ENCODE results near the gene ERICH4. TPM values are rescaled to one million over a fixed set of nuclear protein-coding genes. Genes with fewer than 3 reads are reported as not detected.
"Not testable (repeated sequence)": the region's sequence is repeated elsewhere in the genome, so short reads cannot be mapped to it uniquely, and the experiment has no call there.

Gene ERICH4
- total RNA-seq, 2 experiments from 2014 or later: not detected

GRCh38 chr19:41457241-41457640, 14.3 kb downstream of the ERICH4 start:
- DNase-seq: no peak
- Mint-ChIP-seq H3K9me3 (no peaks in the 10 kb centered on the region), H3K36me3 (no peaks in the 10 kb centered on the region), H3K4me1 (ENCODE audit: low read depth) (peaks cover 15% of the 10 kb centered on the region), H3K27me3 (peaks cover 2% of the 10 kb centered on the region), H3K4me3 (no peak overlapping the region), H3K27ac (peak overlapping the region; percentile 57)
- ChIA-PET POLR2A (interaction anchor here (0.7 to 1.2 kb wide), 3 partner anchors 9 to 438 kb away, joined by 3 to 4 read pairs (median 4); no protein-coding TSS in a partner anchor), CTCF (interaction anchor here (0.9 to 3.4 kb wide), 11 partner anchors 8 to 338 kb away, joined by 3 to 21 read pairs (median 4); no protein-coding TSS in a partner anchor)
- intact Hi-C loops (cut with micrococcal nuclease): no loop called here

- Mint-ChIP-seq H3K27me3 (peaks cover 18% of the 10 kb centered on the region), H3K9me3 (no peaks in the 10 kb centered on the region), H3K4me3 (no peak overlapping the region), H3K4me1 (ENCODE audit: low read depth) (peaks cover 10% of the 10 kb centered on the region), H3K27ac (no peak overlapping the region), H3K36me3 (no peaks in the 10 kb centered on the region)
- CTCF ChIA-PET: no interaction called here
- POLR2A ChIA-PET: no interaction called here
- intact Hi-C loops (cut with micrococcal nuclease): no loop called here
- no peak for DNase-seq
Measured at GRCh38 chr19:41462497-41462896, 19.5 kb downstream of the ERICH4 start.

GRCh38 chr19:41463257-41464256, 20.6 kb downstream of the ERICH4 start:
- Mint-ChIP-seq H3K27me3 (peaks cover 25% of the 10 kb centered on the region), H3K4me3 (peak overlapping the region; percentile 2)
- intact Hi-C loops (cut with micrococcal nuclease); DNase-seq; POLR2A ChIA-PET; H3K36me3 Mint-ChIP-seq; CTCF ChIA-PET; H3K4me1 Mint-ChIP-seq (ENCODE audit: low read depth); H3K27ac Mint-ChIP-seq; H3K9me3 Mint-ChIP-seq: not testable (repeated sequence)

- intact Hi-C loops (cut with micrococcal nuclease): no loop called here
- H3K27ac Mint-ChIP-seq: no peak overlapping the region
- H3K4me3 Mint-ChIP-seq: no peak overlapping the region
- ChIA-PET CTCF (interaction anchor here (1.4 kb wide), 1 partner anchor 28 kb away, joined by 3 read pairs; no protein-coding TSS in a partner anchor), POLR2A (no interaction called here)
- no peak for DNase-seq
- no peaks in the 10 kb centered on the region for H3K9me3 Mint-ChIP-seq
- H3K36me3 Mint-ChIP-seq: no peaks in the 10 kb centered on the region
- peaks cover 41% of the 10 kb centered on the region for H3K27me3 Mint-ChIP-seq
- no peaks in the 10 kb centered on the region for H3K4me1 Mint-ChIP-seq (ENCODE audit: low read depth)
Measured at GRCh38 chr19:41476583-41476982, 33.6 kb downstream of the ERICH4 start.

GRCh38 chr19:41478171-41478570, 35.2 kb downstream of the ERICH4 start:
- intact Hi-C loops (cut with micrococcal nuclease): no loop called here
- ChIA-PET CTCF (interaction anchor here (1.7 kb wide), 1 partner anchor 28 kb away, joined by 6 read pairs; no protein-coding TSS in a partner anchor), POLR2A (no interaction called here)
- Mint-ChIP-seq H3K9me3 (no peaks in the 10 kb centered on the region), H3K4me1 (ENCODE audit: low read depth) (no peaks in the 10 kb centered on the region), H3K27ac (no peak overlapping the region), H3K27me3 (peaks cover 33% of the 10 kb centered on the region), H3K4me3 (no peak overlapping the region), H3K36me3 (no peaks in the 10 kb centered on the region)
- no peak for DNase-seq

- ChIA-PET CTCF (interaction anchor here (1.7 kb wide), 1 partner anchor 29 kb away, joined by 6 read pairs; no protein-coding TSS in a partner anchor), POLR2A (no interaction called here)
- Mint-ChIP-seq H3K9me3 (no peaks in the 10 kb centered on the region), H3K4me1 (ENCODE audit: low read depth) (no peaks in the 10 kb centered on the region), H3K4me3 (no peak overlapping the region), H3K27me3 (peaks cover 33% of the 10 kb centered on the region), H3K36me3 (no peaks in the 10 kb centered on the region), H3K27ac (no peak overlapping the region)
- no peak for DNase-seq
- intact Hi-C loops (cut with micrococcal nuclease): no loop called here
Measured at GRCh38 chr19:41478875-41479756, 36.2 kb downstream of the ERICH4 start.

GRCh38 chr19:41479757-41480191, 36.8 kb downstream of the ERICH4 start:
- POLR2A ChIA-PET: no interaction called here
- intact Hi-C loops (cut with micrococcal nuclease): no loop called here
- H3K27me3 Mint-ChIP-seq: peaks cover 37% of the 10 kb centered on the region
- H3K27ac Mint-ChIP-seq: no peak overlapping the region
- no peaks in the 10 kb centered on the region for H3K4me1 Mint-ChIP-seq (ENCODE audit: low read depth)
- no peaks in the 10 kb centered on the region for H3K36me3 Mint-ChIP-seq
- H3K4me3 Mint-ChIP-seq: no peak overlapping the region
- H3K9me3 Mint-ChIP-seq: no peaks in the 10 kb centered on the region
- no peak for DNase-seq
- CTCF ChIA-PET: interaction anchor here (1.7 kb wide), 1 partner anchor 30 kb away, joined by 6 read pairs; no protein-coding TSS in a partner anchor

GRCh38 chr19:41480336-41480735, 37.4 kb downstream of the ERICH4 start:
- Mint-ChIP-seq H3K27me3 (peaks cover 38% of the 10 kb centered on the region), H3K27ac (no peak overlapping the region), H3K4me1 (ENCODE audit: low read depth) (no peaks in the 10 kb centered on the region), H3K9me3 (no peaks in the 10 kb centered on the region), H3K36me3 (no peaks in the 10 kb centered on the region), H3K4me3 (no peak overlapping the region)
- ChIA-PET CTCF (interaction anchor here (1.7 kb wide), 1 partner anchor 32 kb away, joined by 4 read pairs; no protein-coding TSS in a partner anchor), POLR2A (no interaction called here)
- intact Hi-C loops (cut with micrococcal nuclease): no loop called here
- no peak for DNase-seq

- Mint-ChIP-seq H3K9me3 (no peaks in the 10 kb centered on the region), H3K27ac (no peak overlapping the region), H3K4me3 (no peak overlapping the region), H3K36me3 (no peaks in the 10 kb centered on the region), H3K27me3 (peaks cover 51% of the 10 kb centered on the region), H3K4me1 (ENCODE audit: low read depth) (no peaks in the 10 kb centered on the region)
- ChIA-PET CTCF (interaction anchor here (1.1 to 1.3 kb wide), 2 partner anchors 36 to 79 kb away, joined by 4 to 5 read pairs; no protein-coding TSS in a partner anchor), POLR2A (no interaction called here)
- no peak for DNase-seq
- intact Hi-C loops (cut with micrococcal nuclease): no loop called here
Measured at GRCh38 chr19:41484822-41485221, 41.9 kb downstream of the ERICH4 start.

- intact Hi-C loops (cut with micrococcal nuclease); H3K4me3 Mint-ChIP-seq; H3K4me1 Mint-ChIP-seq (ENCODE audit: low read depth); CTCF ChIA-PET; H3K9me3 Mint-ChIP-seq; H3K27ac Mint-ChIP-seq; DNase-seq; H3K36me3 Mint-ChIP-seq: not testable (repeated sequence)
- H3K27me3 Mint-ChIP-seq: peaks cover 36% of the 10 kb centered on the region
- POLR2A ChIA-PET: interaction anchor here (0.5 kb wide), 1 partner anchor 170 kb away, joined by 3 read pairs; no protein-coding TSS in a partner anchor
Measured at GRCh38 chr19:41486953-41487352, 44.0 kb downstream of the ERICH4 start.

- H3K27ac Mint-ChIP-seq: no peak overlapping the region
Measured at GRCh38 chr19:41492843-41493242, 49.9 kb downstream of the ERICH4 start.

More at GRCh38 chr19:41492843-41493242, 49.9 kb downstream of the ERICH4 start:
- Mint-ChIP-seq H3K9me3 (no peaks in the 10 kb centered on the region), H3K36me3 (no peaks in the 10 kb centered on the region), H3K4me3 (no peak overlapping the region), H3K4me1 (ENCODE audit: low read depth) (no peaks in the 10 kb centered on the region), H3K27me3 (peaks cover 2% of the 10 kb centered on the region)
- CTCF ChIA-PET: no interaction called here
- intact Hi-C loops (cut with micrococcal nuclease): no loop called here
- DNase-seq: no peak
- POLR2A ChIA-PET: no interaction called here
